Dendritic cell treated with granulocyte-macrophage colony-stimulating factor and Interleukin-4, amounts not matched to agents 40 ng/mL and 50 ng/mL, for 4 days (primary cell): ENCODE results near the gene CHAF1A.

ENCODE experiments used
- H3K27ac Mint-ChIP-seq: one replicate; pipeline ENCODE4 v1.8.0; 2022; ENCODE audit warnings: mild to moderate bottlenecking, mixed read lengths
- H3K27me3 Mint-ChIP-seq: one replicate; pipeline ENCODE4 v1.8.0; 2022; ENCODE audit warnings: mild to moderate bottlenecking, mixed read lengths
- H3K36me3 Mint-ChIP-seq: one replicate; pipeline ENCODE4 v1.8.0; 2022; ENCODE audit warnings: low read depth, mixed read lengths
- H3K4me1 Mint-ChIP-seq: one replicate; pipeline ENCODE4 v1.8.0; 2022; ENCODE audit warnings: low read depth, mixed read lengths
- H3K4me3 Mint-ChIP-seq: one replicate; pipeline ENCODE4 v1.8.0; 2022; ENCODE audit warnings: mild to moderate bottlenecking, moderate library complexity, mixed read lengths
- H3K9me3 Mint-ChIP-seq: one replicate; pipeline ENCODE4 v1.8.0; 2022; ENCODE audit warnings: mixed read lengths
- intact Hi-C: fragments of 100-400 bp; cut with micrococcal nuclease; formaldehyde crosslinking; loops from one replicate; pipeline ENCODE4 v1.15.0; 2022

The CHAF1A gene

GRCh38 chr19:4371247-4372164 lies 30.9 kb upstream of the CHAF1A start:
- Mint-ChIP-seq H3K36me3 (peaks cover 61% of the 10 kb centered on the region), H3K27me3 (no peaks in the 10 kb centered on the region), H3K9me3 (no peaks in the 10 kb centered on the region), H3K4me3 (no peak overlapping the region), H3K27ac (peak overlapping the region; percentile 91), H3K4me1 (peaks cover 99% of the 10 kb centered on the region)
- intact Hi-C loops: no loop called here

GRCh38 chr19:4372165-4373012 lies 30.1 kb upstream of the CHAF1A start:
- H3K36me3 Mint-ChIP-seq: peaks cover 61% of the 10 kb centered on the region
- intact Hi-C loops: no loop called here
- peak overlapping the region; percentile 91 for H3K27ac Mint-ChIP-seq
- no peak overlapping the region for H3K4me3 Mint-ChIP-seq
- H3K9me3 Mint-ChIP-seq: no peaks in the 10 kb centered on the region
- H3K4me1 Mint-ChIP-seq: peaks cover 99% of the 10 kb centered on the region
- H3K27me3 Mint-ChIP-seq: no peaks in the 10 kb centered on the region

- H3K27me3 Mint-ChIP-seq: no peaks in the 10 kb centered on the region
- peaks cover 61% of the 10 kb centered on the region for H3K36me3 Mint-ChIP-seq
- intact Hi-C loops: no loop called here
- no peak overlapping the region for H3K4me3 Mint-ChIP-seq
- H3K27ac Mint-ChIP-seq: peak overlapping the region; percentile 91
- no peaks in the 10 kb centered on the region for H3K9me3 Mint-ChIP-seq
- H3K4me1 Mint-ChIP-seq: peaks cover 99% of the 10 kb centered on the region
Observed at GRCh38 chr19:4373013-4373367, 29.4 kb upstream of the CHAF1A start.

- Mint-ChIP-seq H3K36me3 (peaks cover 66% of the 10 kb centered on the region), H3K27me3 (no peaks in the 10 kb centered on the region), H3K4me3 (peak overlapping the region; percentile 41), H3K9me3 (no peaks in the 10 kb centered on the region), H3K4me1 (peaks cover 97% of the 10 kb centered on the region), H3K27ac (peak overlapping the region; percentile 91)
- intact Hi-C loops: no loop called here
Observed at GRCh38 chr19:4373601-4374497, 28.6 kb upstream of the CHAF1A start.

- Mint-ChIP-seq H3K27ac (peak overlapping the region; percentile 91), H3K36me3 (peaks cover 74% of the 10 kb centered on the region), H3K4me1 (peaks cover 98% of the 10 kb centered on the region), H3K9me3 (no peaks in the 10 kb centered on the region), H3K4me3 (peak overlapping the region; percentile 41), H3K27me3 (no peaks in the 10 kb centered on the region)
- intact Hi-C loops: no loop called here
Observed at GRCh38 chr19:4374498-4375163, 27.8 kb upstream of the CHAF1A start.

- peak overlapping the region; percentile 5 for H3K4me3 Mint-ChIP-seq
Observed at GRCh38 chr19:4375164-4376027, 27.0 kb upstream of the CHAF1A start.

GRCh38 chr19:4376028-4376670 lies 26.3 kb upstream of the CHAF1A start:
- peak overlapping the region; percentile 37 for H3K4me3 Mint-ChIP-seq
- H3K36me3 Mint-ChIP-seq: peaks cover 70% of the 10 kb centered on the region
- peaks cover 98% of the 10 kb centered on the region for H3K4me1 Mint-ChIP-seq
- H3K27ac Mint-ChIP-seq: peak overlapping the region; percentile 91
- H3K27me3 Mint-ChIP-seq: no peaks in the 10 kb centered on the region
- intact Hi-C loops: no loop called here
- no peaks in the 10 kb centered on the region for H3K9me3 Mint-ChIP-seq

More at GRCh38 chr19:4375164-4376027, 27.0 kb upstream of the CHAF1A start:
- intact Hi-C loops: no loop called here
- Mint-ChIP-seq H3K36me3 (peaks cover 78% of the 10 kb centered on the region), H3K27ac (peak overlapping the region; percentile 91), H3K9me3 (no peaks in the 10 kb centered on the region), H3K4me1 (peaks cover 98% of the 10 kb centered on the region), H3K27me3 (no peaks in the 10 kb centered on the region)

GRCh38 chr19:4376671-4376990 lies 25.8 kb upstream of the CHAF1A start:
- peaks cover 66% of the 10 kb centered on the region for H3K36me3 Mint-ChIP-seq
- H3K27me3 Mint-ChIP-seq: no peaks in the 10 kb centered on the region
- H3K27ac Mint-ChIP-seq: peak overlapping the region; percentile 91
- no peaks in the 10 kb centered on the region for H3K9me3 Mint-ChIP-seq
- intact Hi-C loops: no loop called here
- peak overlapping the region; percentile 37 for H3K4me3 Mint-ChIP-seq
- H3K4me1 Mint-ChIP-seq: peaks cover 98% of the 10 kb centered on the region

- Mint-ChIP-seq H3K9me3 (no peaks in the 10 kb centered on the region), H3K27ac (peak overlapping the region; percentile 91), H3K27me3 (no peaks in the 10 kb centered on the region), H3K36me3 (peaks cover 60% of the 10 kb centered on the region), H3K4me3 (no peak overlapping the region), H3K4me1 (peaks cover 98% of the 10 kb centered on the region)
- intact Hi-C loops: no loop called here
Observed at GRCh38 chr19:4376991-4377781, 25.3 kb upstream of the CHAF1A start.

- H3K27me3 Mint-ChIP-seq: no peaks in the 10 kb centered on the region
- peaks cover 90% of the 10 kb centered on the region for H3K4me1 Mint-ChIP-seq
- H3K27ac Mint-ChIP-seq: no peak overlapping the region
- no peak overlapping the region for H3K4me3 Mint-ChIP-seq
- no peaks in the 10 kb centered on the region for H3K9me3 Mint-ChIP-seq
- H3K36me3 Mint-ChIP-seq: peaks cover 56% of the 10 kb centered on the region
- intact Hi-C loops: no loop called here
Observed at GRCh38 chr19:4378886-4379285, 23.6 kb upstream of the CHAF1A start.

- no peaks in the 10 kb centered on the region for H3K9me3 Mint-ChIP-seq
- H3K36me3 Mint-ChIP-seq: peaks cover 62% of the 10 kb centered on the region
- H3K4me3 Mint-ChIP-seq: peak overlapping the region; percentile 43
- H3K27ac Mint-ChIP-seq: peak overlapping the region; percentile 73
- peaks cover 84% of the 10 kb centered on the region for H3K4me1 Mint-ChIP-seq
- intact Hi-C loops: no loop called here
- H3K27me3 Mint-ChIP-seq: no peaks in the 10 kb centered on the region
Observed at GRCh38 chr19:4379383-4380253, 22.8 kb upstream of the CHAF1A start.
